OCI-LY1 (cell line): Measurements from ENCODE around the gene PEX5L.

Experiments
- H2AFZ ChIP-seq: fragments of 200-600 bp; sonication (generic), shearing (Covaris generic); 2 replicates; pipeline ENCODE4 v1.6.0; 2014; ENCODE audit warnings: antibody characterized with exemption, mild to moderate bottlenecking, low read length
- H3F3A ChIP-seq: fragments of 200-600 bp; sonication (generic), shearing (Covaris generic); 2 replicates; pipeline ENCODE4 v1.6.0; 2014; ENCODE audit warnings: mild to moderate bottlenecking, antibody characterized with exemption, low read length, moderate library complexity; ENCODE audit not compliant: insufficient read depth
- H3K27ac ChIP-seq: fragments of 200-600 bp; sonication (generic); 2 replicates; pipeline ENCODE4 v1.5.1; 2014; ENCODE audit warnings: low read length, mixed run types, mild to moderate bottlenecking, low read depth; ENCODE audit not compliant: poor library complexity, severe bottlenecking
- H3K27me3 ChIP-seq: fragments of 200-600 bp; sonication (generic); 2 replicates; pipeline ENCODE4 v1.6.0; 2014; ENCODE audit warnings: antibody characterized with exemption, mild to moderate bottlenecking, low read length, moderate library complexity; ENCODE audit not compliant: insufficient read depth
- H3K36me3 ChIP-seq: fragments of 200-600 bp; sonication (generic); 2 replicates; pipeline ENCODE4 v1.6.1; 2014; ENCODE audit warnings: mild to moderate bottlenecking, antibody characterized with exemption, low read length, moderate library complexity, mixed read lengths; ENCODE audit not compliant: insufficient read depth
- H3K4me1 ChIP-seq: fragments of 200-600 bp; sonication (generic); 2 replicates; pipeline ENCODE4 v1.5.1; 2014; ENCODE audit warnings: mild to moderate bottlenecking, low read length, moderate library complexity; ENCODE audit not compliant: insufficient read depth, severe bottlenecking
- H3K4me2 ChIP-seq: fragments of 200-600 bp; sonication (generic), shearing (Covaris generic); 2 replicates; pipeline ENCODE4 v1.6.1; 2014; ENCODE audit warnings: low read length
- H3K4me3 ChIP-seq: fragments of 200-600 bp; sonication (generic); 2 replicates; pipeline ENCODE4 v1.5.1; 2014; ENCODE audit warnings: low read length, low read depth, mild to moderate bottlenecking, mixed read lengths; ENCODE audit not compliant: poor library complexity, severe bottlenecking
- H3K79me2 ChIP-seq: fragments of 200-600 bp; shearing (Covaris generic); 2 replicates; pipeline ENCODE4 v1.6.1; 2016; ENCODE audit warnings: mixed run types, low read length, mixed read lengths; ENCODE audit not compliant: insufficient read depth
- H3K9ac ChIP-seq: fragments of 200-600 bp; sonication (generic), shearing (Covaris generic); 2 replicates; pipeline ENCODE4 v1.6.1; 2014; ENCODE audit warnings: mild to moderate bottlenecking, low read length, mixed read lengths
- H3K9me2 ChIP-seq: fragments of 200-600 bp; sonication (generic), shearing (Covaris generic); 2 replicates; pipeline ENCODE4 v1.6.1; 2014; ENCODE audit warnings: low read depth, mild to moderate bottlenecking, low read length, mixed read lengths
- H3K9me3 ChIP-seq: fragments of 200-600 bp; shearing (Covaris generic); 2 replicates; pipeline ENCODE4 v1.6.1; 2014; ENCODE audit warnings: low read length, mixed read lengths
- H4K20me1 ChIP-seq: fragments of 200-600 bp; sonication (generic), shearing (Covaris generic); 2 replicates; pipeline ENCODE4 v1.6.0; 2016; ENCODE audit warnings: mild to moderate bottlenecking, low read length; ENCODE audit not compliant: insufficient read depth
- CTCF ChIP-seq: fragments of 200-600 bp; sonication (generic), shearing (Covaris generic); IDR thresholded peaks from 2 replicates; pipeline ENCODE4 v1.5.1; 2017; ENCODE audit warnings: mild to moderate bottlenecking, antibody characterized with exemption, low read length, moderate library complexity, mixed read lengths
- EZH2 ChIP-seq: fragments of 200-600 bp; sonication (generic), shearing (Covaris generic); IDR thresholded peaks from 2 replicates; pipeline ENCODE4 v1.8.0; 2017; ENCODE audit warnings: borderline replicate concordance, mixed run types, mild to moderate bottlenecking, antibody characterized with exemption, low read length, moderate library complexity, mixed read lengths

The PEX5L gene

GRCh38 chr3:179933080-179933479, 103.7 kb downstream of the PEX5L start:
- Histone ChIP-seq H3K79me2 (no peaks in the 10 kb centered on the region), H3K4me2 (no peak overlapping the region), H3K36me3 (peaks cover 7% of the 10 kb centered on the region), H3K4me3 (no peak overlapping the region), H3K4me1 (peaks cover 66% of the 10 kb centered on the region), H3K27me3 (no peaks in the 10 kb centered on the region), H2AFZ (0 out of 2 replicates have a peak overlapping the region, but pooled peaks have one; percentile 10), H3K9ac (no peak overlapping the region), H3K27ac (peak overlapping the region; percentile 24), H3F3A (no peaks in the 10 kb centered on the region), H3K9me2 (no peaks in the 10 kb centered on the region), H4K20me1 (no peaks in the 10 kb centered on the region), H3K9me3 (peaks cover 10% of the 10 kb centered on the region; the same call in 1 of the 2 replicates)
- TF ChIP-seq CTCF (no peak), EZH2 (no peak)

DNA sequence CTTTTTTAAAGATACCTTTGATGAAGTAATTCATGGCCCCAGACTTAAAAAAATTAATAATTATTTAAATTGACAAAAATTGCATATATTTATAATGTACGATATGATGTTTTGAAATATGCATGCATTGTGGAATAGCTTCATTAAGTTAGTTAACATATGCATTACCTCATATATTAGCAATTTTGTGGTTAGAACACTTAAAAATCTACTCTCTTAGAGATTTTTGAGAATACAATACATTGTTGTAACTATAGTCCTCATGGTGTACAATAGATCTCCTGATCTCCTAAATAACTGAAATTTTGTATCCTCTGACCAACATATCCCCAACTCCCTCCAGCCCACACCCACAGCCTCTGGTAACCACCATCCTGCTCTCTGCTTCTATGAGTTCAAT, 104.1 kb downstream of the PEX5L start:
- H3K4me3 ChIP-seq, result no peak overlapping the region
- no peaks in the 10 kb centered on the region for H3K79me2 ChIP-seq
- H3K27me3 ChIP-seq, result no peaks in the 10 kb centered on the region
- TF ChIP-seq CTCF (no peak), EZH2 (no peak)
- H3K27ac ChIP-seq, result peak overlapping the region; percentile 24
- peaks cover 68% of the 10 kb centered on the region for H3K4me1 ChIP-seq
- H4K20me1 ChIP-seq, result no peaks in the 10 kb centered on the region
- H3K4me2 ChIP-seq, result no peak overlapping the region
- H3F3A ChIP-seq, result no peaks in the 10 kb centered on the region
- 0 out of 2 replicates have a peak overlapping the region, but pooled peaks have one; percentile 10 for H2AFZ ChIP-seq
- peaks cover 7% of the 10 kb centered on the region for H3K36me3 ChIP-seq
- peaks cover 10% of the 10 kb centered on the region; the same call in 1 of the 2 replicates for H3K9me3 ChIP-seq
- no peak overlapping the region for H3K9ac ChIP-seq
- no peaks in the 10 kb centered on the region for H3K9me2 ChIP-seq

- Histone ChIP-seq H3K9ac (no peak overlapping the region), H3K4me3 (no peak overlapping the region), H3K9me3 (no peaks in the 10 kb centered on the region), H4K20me1 (no peaks in the 10 kb centered on the region), H2AFZ (no peak overlapping the region), H3K4me2 (no peak overlapping the region), H3F3A (no peaks in the 10 kb centered on the region), H3K27ac (peak overlapping the region; percentile 54), H3K79me2 (no peaks in the 10 kb centered on the region), H3K27me3 (no peaks in the 10 kb centered on the region), H3K9me2 (no peaks in the 10 kb centered on the region), H3K4me1 (peaks cover 83% of the 10 kb centered on the region), H3K36me3 (no peaks in the 10 kb centered on the region)
- TF ChIP-seq EZH2, result no peak
- TF ChIP-seq CTCF, result peak; percentile 98
Observed at GRCh38 chr3:179929091-179929529, 107.6 kb downstream of the PEX5L start.
